K562 (cell line): ENCODE measurements around the gene DNAJC13. TPM values are rescaled to one million over a fixed set of nuclear protein-coding genes. Genes with fewer than 3 reads are reported as not detected.
A peak's percentile ranks its signal among the peaks of the same experiment; 100 is the strongest.

Experiments
- BDP1 ChIP-seq: IDR thresholded peaks from 3 replicates; pipeline ENCODE4 v1.6.1; 2011; ENCODE audit not compliant: insufficient read length, insufficient read depth
- BRD4 ChIP-seq: fragments of 200-600 bp; sonication (generic); IDR thresholded peaks from 2 replicates; pipeline ENCODE4 v1.6.1; 2017; ENCODE audit warnings: inconsistent platforms
- CREBBP ChIP-seq: IDR thresholded peaks from one replicate; pipeline ENCODE4 v1.6.1; 2012; ENCODE audit warnings: low read depth, mild to moderate bottlenecking, control low read depth, inconsistent platforms, low read length
- HDAC2 ChIP-seq: fragments of 450-650 bp; IDR thresholded peaks from 2 replicates; pipeline ENCODE4 v1.6.1; 2016; ENCODE audit warnings: mild to moderate bottlenecking
- HMGN3 ChIP-seq: IDR thresholded peaks from 2 replicates; pipeline ENCODE4 v1.6.1; 2011; ENCODE audit warnings: borderline replicate concordance, low read depth, mild to moderate bottlenecking, mixed read lengths, low read length; ENCODE audit not compliant: insufficient read length; ENCODE audit errors: extremely low read depth
- ILF3 ChIP-seq: fragments of 450-650 bp; IDR thresholded peaks from 2 replicates; pipeline ENCODE4 v1.6.1; 2018; ENCODE audit warnings: antibody characterized with exemption, mild to moderate bottlenecking, moderate library complexity, borderline replicate concordance
- SMARCA5 ChIP-seq: fragments of 450-650 bp; IDR thresholded peaks from 2 replicates; pipeline ENCODE4 v1.6.1; 2016
- YBX1 ChIP-seq: fragments of 450-650 bp; IDR thresholded peaks from 2 replicates; pipeline ENCODE4 v1.7.1; 2016; ENCODE audit warnings: mild to moderate bottlenecking
- ZKSCAN3 ChIP-seq: fragments of 250-450 bp; sonication (Bioruptor Pico); IDR thresholded peaks from 2 replicates; pipeline ENCODE4 v1.4.0; 2020
- ZNF133 ChIP-seq: fragments of 250-450 bp; sonication (Bioruptor Pico); IDR thresholded peaks from 2 replicates; pipeline ENCODE4 v1.4.0; 2020; ENCODE audit warnings: mild to moderate bottlenecking
- ZNF316 ChIP-seq: fragments of 450-650 bp; IDR thresholded peaks from 2 replicates; pipeline ENCODE4 v1.6.1; 2016
- ZNF436 ChIP-seq: fragments of 250-450, 450-650 bp; sonication (Bioruptor Pico); formaldehyde crosslinking; IDR thresholded peaks from 2 replicates; pipeline ENCODE4 v1.7.0; 2020; ENCODE audit warnings: mild to moderate bottlenecking
- polyA plus RNA-seq, 8 experiments: library from polyadenylated mRNA; depleted of rRNA in 4 of 8; stranded (reverse) in 5 of 8; unstranded in 3 of 8; fragments of >200 nt; fragmentation: Nextera tagmentation in 2 of 8; fragmentation: Illumina TruSeq in 1 of 8; extraction: Ambion mirVana in 2 of 8; extraction: Trizol in 1 of 8; gene quantifications; 2 replicates each; pipeline versions ENCODE4 v1.2.1 to v1.2.3, GENCODE V29; 2011 to 2014; ENCODE audit warnings: inconsistent platforms in 1 of 8, missing spikeins in 1 of 8
- total RNA-seq, 7 experiments: library from RNA; depleted of rRNA in 6 of 7; stranded (reverse); fragments of >200 nt in 6 of 7; fragmentation: Illumina TruSeq in 2 of 7; extraction: Trizol in 2 of 7; gene quantifications; 2 replicates each; pipeline versions ENCODE4 v1.2.1 to v1.2.3, GENCODE V29; 2011 to 2021; ENCODE audit warnings: low replicate concordance in 1 of 7
- TF ChIP-seq, protein P1 (sequence below): sonication (generic); formaldehyde crosslinking; IDR thresholded peaks from 2 replicates; pipeline ENCODE4 v1.8.0; 2023; ENCODE audit warnings: mild to moderate bottlenecking, missing genetic modification reagents
- TF ChIP-seq, protein P2 (sequence below): fragments of 450-650 bp; IDR thresholded peaks from 2 replicates; pipeline ENCODE4 v1.6.1; 2016
- TF ChIP-seq, protein P3 (sequence below): fragments of 450-650 bp; conservative IDR thresholded peaks from 2 replicates; pipeline ENCODE4 v1.6.1; 2016; ENCODE audit warnings: missing genetic modification characterization, low read depth, mild to moderate bottlenecking, missing compliant biosample characterization, moderate library complexity
- TF ChIP-seq, protein P4 (sequence below): fragments of 450-650 bp; formaldehyde crosslinking; IDR thresholded peaks from 2 replicates; pipeline ENCODE4 v1.4.0; 2022; ENCODE audit warnings: missing genetic modification characterization
- TF ChIP-seq, protein P5 (sequence below): fragments of 250-450 bp; sonication (Bioruptor Pico); IDR thresholded peaks from 2 replicates; pipeline ENCODE4 v1.8.0; 2021; ENCODE audit warnings: mild to moderate bottlenecking, moderate library complexity

Gene DNAJC13
- total and polyA plus RNA-seq, 9 of the 15 experiments (the other 6 are each of a cell fraction or from before 2014, with no cell fraction given) = 2.9 to 17.1 (median 10.2) TPM

DNA sequence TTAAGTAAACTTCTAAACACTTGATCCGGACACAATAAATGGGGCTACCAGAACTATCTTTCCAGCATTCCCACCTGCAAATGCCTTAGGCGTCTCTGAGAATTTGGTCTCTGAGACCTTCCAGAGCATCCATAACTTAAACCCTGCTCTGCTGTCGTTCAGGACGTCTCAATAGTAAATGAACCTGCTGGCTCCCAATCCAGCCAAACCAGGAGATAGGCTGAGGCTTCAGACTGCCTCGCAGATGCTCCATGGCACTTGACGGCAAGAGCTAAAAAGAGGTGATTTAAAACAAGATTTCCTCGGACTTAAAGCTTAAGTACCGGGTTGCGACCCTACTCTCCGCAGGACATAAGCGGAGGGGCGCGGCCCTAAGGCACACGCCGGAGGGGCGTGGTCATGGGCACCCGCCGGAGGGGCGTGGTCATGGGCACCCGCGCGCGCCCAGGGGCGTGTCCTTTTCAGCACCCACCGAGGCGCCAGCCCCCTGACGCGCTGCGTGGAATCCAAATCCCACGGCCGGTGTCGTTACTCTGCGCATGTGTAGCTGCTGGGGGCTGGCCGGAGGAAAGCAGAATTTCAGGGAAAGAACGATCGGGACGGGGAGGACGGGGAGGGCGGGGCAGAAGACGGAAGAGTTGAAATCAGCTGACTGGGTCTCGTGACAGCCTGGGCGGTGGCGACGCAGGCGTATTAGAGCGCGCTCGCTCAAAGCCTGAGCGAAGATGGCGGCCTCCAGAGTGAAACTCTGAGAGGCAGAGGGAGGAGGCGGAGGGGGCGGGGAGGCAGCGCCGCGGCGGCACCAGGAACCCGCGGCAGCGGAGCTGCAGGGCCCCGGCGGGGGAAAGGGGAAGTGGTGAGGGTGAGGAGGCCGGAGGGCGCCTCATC, at the start of gene DNAJC13 (continued):
- peak; percentile 41 for TF ChIP-seq HMGN3
- TF ChIP-seq, protein P1, sequence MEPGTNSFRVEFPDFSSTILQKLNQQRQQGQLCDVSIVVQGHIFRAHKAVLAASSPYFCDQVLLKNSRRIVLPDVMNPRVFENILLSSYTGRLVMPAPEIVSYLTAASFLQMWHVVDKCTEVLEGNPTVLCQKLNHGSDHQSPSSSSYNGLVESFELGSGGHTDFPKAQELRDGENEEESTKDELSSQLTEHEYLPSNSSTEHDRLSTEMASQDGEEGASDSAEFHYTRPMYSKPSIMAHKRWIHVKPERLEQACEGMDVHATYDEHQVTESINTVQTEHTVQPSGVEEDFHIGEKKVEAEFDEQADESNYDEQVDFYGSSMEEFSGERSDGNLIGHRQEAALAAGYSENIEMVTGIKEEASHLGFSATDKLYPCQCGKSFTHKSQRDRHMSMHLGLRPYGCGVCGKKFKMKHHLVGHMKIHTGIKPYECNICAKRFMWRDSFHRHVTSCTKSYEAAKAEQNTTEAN (CRISPR knock-in tag) = no peak
- TF ChIP-seq SMARCA5 = no peak
- peak; percentile 33; the same call in 1 of the 2 replicates for TF ChIP-seq ZNF316
- no peak for TF ChIP-seq BDP1
- no peak for TF ChIP-seq BRD4
- no peak for TF ChIP-seq CREBBP
- TF ChIP-seq, protein P2, sequence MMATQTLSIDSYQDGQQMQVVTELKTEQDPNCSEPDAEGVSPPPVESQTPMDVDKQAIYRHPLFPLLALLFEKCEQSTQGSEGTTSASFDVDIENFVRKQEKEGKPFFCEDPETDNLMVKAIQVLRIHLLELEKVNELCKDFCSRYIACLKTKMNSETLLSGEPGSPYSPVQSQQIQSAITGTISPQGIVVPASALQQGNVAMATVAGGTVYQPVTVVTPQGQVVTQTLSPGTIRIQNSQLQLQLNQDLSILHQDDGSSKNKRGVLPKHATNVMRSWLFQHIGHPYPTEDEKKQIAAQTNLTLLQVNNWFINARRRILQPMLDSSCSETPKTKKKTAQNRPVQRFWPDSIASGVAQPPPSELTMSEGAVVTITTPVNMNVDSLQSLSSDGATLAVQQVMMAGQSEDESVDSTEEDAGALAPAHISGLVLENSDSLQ = no peak
- TF ChIP-seq, protein P3, sequence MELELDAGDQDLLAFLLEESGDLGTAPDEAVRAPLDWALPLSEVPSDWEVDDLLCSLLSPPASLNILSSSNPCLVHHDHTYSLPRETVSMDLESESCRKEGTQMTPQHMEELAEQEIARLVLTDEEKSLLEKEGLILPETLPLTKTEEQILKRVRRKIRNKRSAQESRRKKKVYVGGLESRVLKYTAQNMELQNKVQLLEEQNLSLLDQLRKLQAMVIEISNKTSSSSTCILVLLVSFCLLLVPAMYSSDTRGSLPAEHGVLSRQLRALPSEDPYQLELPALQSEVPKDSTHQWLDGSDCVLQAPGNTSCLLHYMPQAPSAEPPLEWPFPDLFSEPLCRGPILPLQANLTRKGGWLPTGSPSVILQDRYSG (tag) = no peak
- TF ChIP-seq ZNF436 (CRISPR knock-in tag) = no peak
- TF ChIP-seq YBX1 = no peak
- TF ChIP-seq HDAC2 = 0 out of 2 replicates have a peak, but pooled peaks have one; percentile 14
- TF ChIP-seq ZKSCAN3 (CRISPR knock-in tag) = no peak
- TF ChIP-seq ZNF133 = no peak
- TF ChIP-seq, protein P4, sequence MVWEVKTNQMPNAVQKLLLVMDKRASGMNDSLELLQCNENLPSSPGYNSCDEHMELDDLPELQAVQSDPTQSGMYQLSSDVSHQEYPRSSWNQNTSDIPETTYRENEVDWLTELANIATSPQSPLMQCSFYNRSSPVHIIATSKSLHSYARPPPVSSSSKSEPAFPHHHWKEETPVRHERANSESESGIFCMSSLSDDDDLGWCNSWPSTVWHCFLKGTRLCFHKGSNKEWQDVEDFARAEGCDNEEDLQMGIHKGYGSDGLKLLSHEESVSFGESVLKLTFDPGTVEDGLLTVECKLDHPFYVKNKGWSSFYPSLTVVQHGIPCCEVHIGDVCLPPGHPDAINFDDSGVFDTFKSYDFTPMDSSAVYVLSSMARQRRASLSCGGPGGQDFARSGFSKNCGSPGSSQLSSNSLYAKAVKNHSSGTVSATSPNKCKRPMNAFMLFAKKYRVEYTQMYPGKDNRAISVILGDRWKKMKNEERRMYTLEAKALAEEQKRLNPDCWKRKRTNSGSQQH (CRISPR knock-in tag) = no peak
- TF ChIP-seq ILF3 = no peak
- TF ChIP-seq, protein P5, sequence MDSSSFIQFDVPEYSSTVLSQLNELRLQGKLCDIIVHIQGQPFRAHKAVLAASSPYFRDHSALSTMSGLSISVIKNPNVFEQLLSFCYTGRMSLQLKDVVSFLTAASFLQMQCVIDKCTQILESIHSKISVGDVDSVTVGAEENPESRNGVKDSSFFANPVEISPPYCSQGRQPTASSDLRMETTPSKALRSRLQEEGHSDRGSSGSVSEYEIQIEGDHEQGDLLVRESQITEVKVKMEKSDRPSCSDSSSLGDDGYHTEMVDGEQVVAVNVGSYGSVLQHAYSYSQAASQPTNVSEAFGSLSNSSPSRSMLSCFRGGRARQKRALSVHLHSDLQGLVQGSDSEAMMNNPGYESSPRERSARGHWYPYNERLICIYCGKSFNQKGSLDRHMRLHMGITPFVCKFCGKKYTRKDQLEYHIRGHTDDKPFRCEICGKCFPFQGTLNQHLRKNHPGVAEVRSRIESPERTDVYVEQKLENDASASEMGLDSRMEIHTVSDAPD (CRISPR knock-in tag) = no peak
